GM18873 (cell line): ENCODE results near the gene TMEM258.

Experiments used
- ATAC-seq: cut with Tn5 transposase; IDR thresholded peaks from one replicate; pipeline ENCODE4 v1.9.1; 2021; ENCODE audit warnings: mild to moderate bottlenecking, moderate library complexity, moderate number of reproducible peaks; ENCODE audit not compliant: unreplicated experiment, low FRiP score

The TMEM258 gene

DNA sequence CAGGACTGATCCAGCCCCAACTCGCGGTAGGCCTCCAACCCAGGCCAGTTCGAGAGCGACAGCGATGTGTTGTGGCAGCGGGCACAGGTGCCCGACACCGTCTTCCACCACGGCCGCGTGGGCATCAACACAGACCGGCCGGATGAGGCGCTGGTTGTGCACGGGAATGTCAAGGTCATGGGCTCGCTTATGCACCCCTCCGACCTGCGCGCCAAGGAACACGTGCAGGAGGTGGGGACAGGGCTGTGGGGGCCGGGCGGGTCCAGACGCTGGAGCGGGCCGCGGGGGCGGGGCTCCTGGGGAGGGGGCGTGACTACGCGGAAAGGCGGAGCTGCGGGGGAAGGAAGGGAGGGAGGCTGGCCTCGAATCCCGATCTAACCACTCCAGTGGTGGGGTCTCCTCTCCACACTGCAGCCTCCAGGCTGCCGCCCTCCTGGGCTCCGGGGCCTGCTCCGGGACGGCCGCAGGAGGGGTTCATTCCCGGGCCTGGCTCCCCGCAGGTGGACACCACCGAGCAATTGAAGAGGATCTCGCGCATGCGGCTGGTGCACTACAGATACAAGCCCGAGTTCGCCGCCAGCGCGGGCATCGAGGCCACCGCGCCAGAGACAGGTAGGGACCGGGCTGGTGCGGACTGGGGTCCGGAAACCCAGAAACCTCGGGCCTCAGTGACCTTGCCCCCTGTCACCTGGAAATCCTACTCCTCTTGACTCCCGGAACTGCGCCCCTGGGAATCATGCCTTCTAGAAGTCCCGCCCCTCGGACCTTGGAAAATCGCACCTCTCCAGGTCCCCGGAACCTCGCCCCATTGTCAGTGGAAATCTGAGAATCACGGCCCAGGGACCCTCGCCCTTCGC is 14.9 kb downstream of the TMEM258 start:
- ATAC-seq, result no peak

- no peak for ATAC-seq
These were observed 15.8 kb downstream of the TMEM258 start for GRCh38 chr11:61776561-61777075.

DNA sequence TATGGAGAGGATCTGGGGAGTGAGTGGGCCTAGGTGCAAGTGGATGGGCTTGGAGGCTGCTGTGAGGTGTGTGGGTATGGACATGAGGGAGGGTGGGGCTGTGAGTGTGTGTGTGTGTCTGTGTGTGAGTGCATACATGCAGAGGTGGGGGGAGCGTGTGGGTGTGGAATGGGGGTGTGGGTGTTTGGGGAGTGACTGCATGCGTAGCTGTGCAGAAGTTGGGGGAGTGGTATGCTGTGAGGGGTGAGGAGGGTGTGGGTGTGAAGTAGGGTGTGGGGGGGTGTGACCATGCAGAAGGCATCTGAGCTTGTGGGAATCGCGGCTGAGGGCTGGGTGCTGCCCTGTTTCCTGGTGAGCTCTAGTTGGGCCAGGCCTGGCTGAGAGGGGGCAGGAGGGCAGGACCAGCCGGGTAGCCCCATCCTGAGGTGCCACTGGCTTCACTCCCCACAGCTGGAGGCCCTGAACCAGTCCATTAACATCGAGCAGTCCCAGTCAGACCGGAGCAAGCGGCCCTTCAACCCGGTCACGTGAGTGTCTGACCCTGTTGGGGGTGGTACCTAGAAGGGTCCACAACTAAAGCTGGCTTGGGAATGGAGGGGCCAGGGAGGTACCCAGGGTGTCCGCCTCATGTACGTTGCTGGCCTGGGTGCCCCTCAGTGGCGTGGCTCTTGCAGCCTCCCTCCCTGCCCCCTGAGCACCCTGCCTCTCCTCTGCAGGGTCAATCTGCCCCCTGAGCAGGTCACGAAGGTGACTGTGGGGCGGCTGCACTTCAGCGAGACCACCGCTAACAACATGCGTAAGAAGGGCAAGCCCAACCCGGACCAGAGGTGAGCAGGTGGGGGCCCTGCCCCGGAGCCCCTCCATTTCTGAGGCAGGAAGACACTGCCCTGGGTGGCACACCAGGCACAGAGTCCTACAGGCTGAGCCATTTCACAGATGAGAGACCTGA is 16.5 kb downstream of the TMEM258 start:
- ATAC-seq, result no peak

DNA sequence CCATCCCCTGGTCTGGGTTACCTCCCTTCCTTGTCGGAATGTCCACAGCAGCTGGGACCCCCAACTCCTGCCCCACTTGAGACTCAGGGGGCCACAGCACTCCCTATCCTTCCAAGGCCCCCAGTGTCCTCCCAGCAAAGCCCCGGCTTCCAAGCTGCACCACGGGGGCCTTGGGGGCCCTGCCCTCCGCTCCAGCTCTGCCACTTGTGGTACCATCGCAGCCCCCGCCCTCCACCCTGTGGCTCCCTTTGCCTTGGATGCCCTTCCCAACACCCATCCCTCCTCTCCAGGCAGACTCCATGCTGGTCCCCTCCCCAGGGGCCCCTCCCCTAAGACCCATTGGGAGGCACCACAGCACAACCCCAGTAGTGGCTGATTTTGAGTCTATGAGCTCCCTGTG is 17.3 kb downstream of the TMEM258 start:
- no peak for ATAC-seq

DNA sequence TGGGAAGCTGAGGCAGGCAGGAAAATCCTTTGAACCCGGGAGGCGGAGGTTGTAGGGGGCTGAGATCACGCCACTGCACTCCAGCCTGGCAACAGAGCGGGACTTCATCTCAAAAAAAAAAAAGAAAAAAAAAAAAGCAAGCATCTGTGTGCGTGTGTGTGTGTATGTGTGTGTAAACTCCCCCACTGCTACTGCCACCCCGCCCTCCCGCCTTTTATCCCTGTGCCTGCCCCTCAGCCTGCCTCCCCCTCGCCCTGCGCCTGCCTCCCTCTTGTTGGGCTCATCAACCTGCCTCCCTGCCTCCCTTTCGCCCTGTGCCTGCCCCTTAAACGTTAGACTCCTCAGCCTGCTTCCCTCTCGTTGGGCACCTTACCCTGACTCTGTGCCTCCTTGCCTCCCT is 18.0 kb downstream of the TMEM258 start:
- no peak for ATAC-seq

DNA sequence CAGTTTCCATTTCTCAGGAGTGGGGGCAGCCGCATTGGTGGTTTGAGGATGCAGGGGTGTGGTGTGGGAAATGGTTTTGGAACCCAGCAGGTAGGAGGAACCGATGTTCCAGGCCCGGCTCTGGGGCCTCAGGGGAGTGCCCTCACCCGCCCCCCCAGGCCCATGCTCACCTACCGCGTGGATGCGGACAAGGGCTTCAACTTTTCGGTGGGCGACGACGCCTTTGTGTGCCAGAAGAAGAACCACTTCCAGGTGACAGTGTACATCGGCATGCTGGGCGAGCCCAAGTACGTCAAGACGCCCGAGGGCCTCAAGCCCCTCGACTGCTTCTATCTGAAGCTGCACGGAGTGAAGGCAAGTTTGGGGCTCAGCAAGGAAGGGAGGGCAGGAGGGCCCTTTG is 18.6 kb downstream of the TMEM258 start:
- ATAC-seq, result no peak

GRCh38 chr11:61773356-61773755 is 19.0 kb downstream of the TMEM258 start:
- no peak for ATAC-seq

DNA sequence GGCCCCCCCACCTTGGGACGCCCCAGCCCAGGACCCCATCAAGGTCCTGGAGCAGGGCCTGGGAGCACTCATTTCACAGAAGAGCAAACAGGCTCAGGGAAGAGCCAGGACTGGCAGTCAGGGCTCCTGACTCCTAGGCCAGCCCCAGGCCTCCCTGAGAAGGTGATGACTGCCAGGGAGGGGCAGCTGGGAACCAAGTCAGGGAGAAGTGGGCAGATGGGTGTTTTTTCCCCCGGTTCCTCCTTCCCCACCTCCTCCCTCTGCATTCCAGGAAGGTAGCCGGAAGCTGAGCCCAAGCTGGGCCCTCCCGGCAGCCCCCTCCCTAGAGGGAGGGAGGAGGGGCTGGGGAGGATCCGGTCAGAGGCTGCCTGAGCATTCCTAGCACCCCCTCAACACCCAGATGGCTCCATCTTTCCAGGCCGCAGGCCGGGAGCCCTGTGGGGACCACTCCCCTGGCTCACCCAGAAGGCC is 20.4 kb downstream of the TMEM258 start:
- ATAC-seq, result no peak

DNA sequence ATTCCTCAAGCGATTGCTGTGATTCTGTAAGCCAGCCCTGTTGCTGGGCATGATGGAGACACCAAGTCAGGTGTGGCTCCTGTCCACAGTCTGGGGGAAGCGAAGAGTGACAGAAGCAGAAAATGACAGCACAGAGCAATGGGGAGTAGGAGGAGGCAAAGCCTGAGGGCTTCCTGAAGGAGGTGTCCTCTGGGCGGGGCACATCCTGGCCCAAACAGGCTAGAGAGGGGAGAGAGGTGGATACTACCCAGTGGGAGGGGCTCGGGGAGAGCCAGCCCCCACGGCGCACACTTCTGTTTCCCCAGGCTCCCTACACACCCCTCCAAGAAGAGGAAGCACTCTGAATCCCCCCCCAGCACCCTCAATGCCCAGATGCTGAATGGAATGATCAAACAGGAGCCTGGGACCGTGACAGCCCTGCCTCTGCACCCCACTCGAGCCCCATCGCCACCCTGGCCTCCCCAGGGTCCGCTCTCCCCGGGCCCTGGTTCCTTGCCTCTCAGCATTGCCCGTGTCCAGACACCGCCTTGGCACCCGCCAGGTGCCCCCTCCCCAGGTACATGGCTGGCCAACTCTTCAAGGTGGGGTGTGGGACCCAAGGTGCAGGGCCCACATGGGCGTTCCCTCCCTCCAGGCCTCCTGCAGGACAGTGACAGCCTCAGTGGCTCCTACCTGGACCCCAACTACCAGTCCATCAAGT is 21.1 kb downstream of the TMEM258 start:
- ATAC-seq, result no peak

DNA sequence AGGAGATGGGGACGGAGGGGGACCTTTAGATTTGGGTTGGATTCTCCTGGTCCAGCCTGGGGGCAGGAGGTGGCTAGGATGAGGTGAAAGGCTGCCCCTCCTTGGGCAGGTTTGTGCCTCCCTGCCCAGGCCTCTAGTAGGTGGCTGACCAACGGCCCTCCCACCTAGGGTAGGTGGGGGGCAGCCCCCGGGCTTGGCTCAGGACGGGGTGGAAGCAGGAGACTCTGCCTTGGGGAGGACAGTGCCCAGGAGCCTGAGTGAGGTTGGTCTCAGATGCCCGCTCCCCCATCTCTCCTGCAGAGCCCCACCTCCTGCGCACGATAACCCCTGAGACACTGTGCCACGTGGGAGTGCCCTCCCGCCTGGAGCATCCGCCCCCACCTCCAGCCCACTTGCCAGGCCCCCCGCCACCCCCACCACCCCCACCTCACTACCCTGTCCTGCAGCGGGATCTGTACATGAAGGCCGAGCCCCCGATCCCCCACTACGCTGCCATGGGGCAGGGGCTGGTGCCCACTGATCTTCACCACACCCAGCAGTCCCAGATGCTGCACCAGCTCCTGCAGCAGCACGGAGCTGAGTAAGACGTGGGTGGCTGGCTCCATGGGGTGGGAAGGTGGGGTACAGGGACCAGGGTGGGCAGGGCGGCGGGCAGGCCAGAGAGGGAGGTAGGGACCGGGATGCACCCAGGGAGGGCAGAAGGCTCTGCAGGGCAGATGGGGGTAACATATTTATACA is 22.3 kb downstream of the TMEM258 start:
- no peak for ATAC-seq

- no peak for ATAC-seq
These were observed 23.1 kb downstream of the TMEM258 start for GRCh38 chr11:61769169-61769920.

GRCh38 chr11:61768376-61769076 is 23.9 kb downstream of the TMEM258 start:
- no peak for ATAC-seq

DNA sequence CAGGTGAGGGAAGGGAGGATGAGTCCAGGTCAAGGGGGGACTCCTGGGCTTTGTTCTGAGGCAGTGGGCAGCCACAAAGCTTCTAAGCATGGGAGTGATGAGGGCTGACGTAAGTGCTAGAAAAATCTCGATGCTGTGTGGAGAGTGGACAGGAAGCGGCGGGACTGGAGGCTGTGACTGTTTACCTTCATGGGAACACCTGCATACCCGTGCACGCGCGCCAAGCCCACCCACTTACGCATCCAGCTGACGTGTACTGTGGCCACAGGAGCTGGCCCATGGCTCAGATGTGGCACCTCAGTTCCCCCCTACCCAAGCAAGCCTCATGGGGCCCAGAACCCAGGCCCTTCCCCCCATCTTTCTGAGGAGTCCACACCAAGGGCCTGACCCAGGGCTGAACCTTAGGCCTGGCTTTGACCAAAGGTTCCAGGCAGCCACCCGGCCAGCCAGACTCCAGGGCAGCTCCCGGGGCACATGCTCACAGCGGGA is 26.0 kb downstream of the TMEM258 start:
- no peak for ATAC-seq

- no peak for ATAC-seq
These were observed 26.7 kb downstream of the TMEM258 start for GRCh38 chr11:61765550-61766253.

GRCh38 chr11:61764606-61765260 is 27.7 kb downstream of the TMEM258 start:
- ATAC-seq, result no peak

DNA sequence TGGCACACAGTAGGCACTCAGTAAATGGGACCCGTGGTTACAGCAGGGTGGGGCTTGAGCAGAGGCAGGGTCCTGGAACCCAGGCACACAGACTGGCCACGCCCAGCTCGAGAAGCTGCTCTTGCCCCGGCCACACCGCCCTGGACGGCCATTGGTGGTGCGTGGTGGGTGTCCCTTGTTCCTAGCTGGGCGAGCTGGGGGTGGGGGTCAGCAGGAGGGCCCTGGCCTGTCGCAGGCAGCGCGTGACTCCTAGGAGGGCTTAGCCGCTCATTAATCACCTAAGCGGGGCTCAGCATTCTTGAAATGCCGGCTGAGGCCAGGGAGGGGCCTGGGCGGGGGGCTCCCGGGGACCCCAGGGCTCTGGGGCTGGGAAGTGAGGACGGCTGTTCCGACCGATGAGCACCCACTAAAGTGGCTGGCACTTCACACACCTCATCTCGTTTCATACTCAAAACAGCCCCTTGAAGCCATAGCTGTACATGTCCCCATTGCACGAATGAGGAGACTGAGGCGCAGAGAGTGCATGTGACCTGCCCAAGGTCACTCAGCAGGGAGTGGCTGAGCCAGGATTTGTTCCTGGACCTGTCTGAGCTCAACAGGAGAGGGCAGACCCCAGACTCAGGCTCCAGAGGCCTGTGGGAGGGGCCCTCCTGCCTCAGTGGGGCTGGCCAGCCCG is 28.3 kb downstream of the TMEM258 start:
- no peak for ATAC-seq

GRCh38 chr11:61762798-61763197 is 29.6 kb downstream of the TMEM258 start:
- ATAC-seq, result no peak
